G401.6 (cell line): ENCODE results near the gene KRTAP21-2.
"Not testable (repeated sequence)": the region's sequence is repeated elsewhere in the genome, so short reads cannot be mapped to it uniquely, and the experiment has no call there.

Experiments used
- FAIRE-seq: peaks from 2 replicates; lab custom pipeline; 2012; peaks lifted over from hg19 to GRCh38; lab: Jason Lieb, UNC

KRTAP21-2 gene

DNA sequence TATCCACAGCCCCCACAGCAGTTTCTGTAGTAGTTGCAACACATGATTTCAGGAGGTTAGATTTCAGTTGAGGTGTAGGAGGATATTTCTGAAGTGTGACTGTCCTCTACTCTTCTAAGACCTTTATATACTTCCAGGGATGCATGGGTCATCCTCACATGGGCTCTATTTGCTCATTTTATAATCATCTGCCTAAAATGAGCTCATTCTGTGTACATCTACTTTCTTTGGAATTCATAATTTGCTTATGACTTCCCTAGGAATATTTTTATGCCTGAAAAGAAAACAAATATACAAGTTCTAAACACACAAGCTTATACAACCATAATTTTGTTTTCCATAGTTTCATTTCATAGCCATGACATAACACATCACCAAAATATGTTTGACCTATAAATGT lies at the start of gene KRTAP21-2:
Gene KRTAP21-2, minus strand, starts transcription at position 101 of the 400 bp plus-strand sequence. Its CDS starts 57 bp downstream, at position 44.
- no peak for FAIRE-seq

DNA sequence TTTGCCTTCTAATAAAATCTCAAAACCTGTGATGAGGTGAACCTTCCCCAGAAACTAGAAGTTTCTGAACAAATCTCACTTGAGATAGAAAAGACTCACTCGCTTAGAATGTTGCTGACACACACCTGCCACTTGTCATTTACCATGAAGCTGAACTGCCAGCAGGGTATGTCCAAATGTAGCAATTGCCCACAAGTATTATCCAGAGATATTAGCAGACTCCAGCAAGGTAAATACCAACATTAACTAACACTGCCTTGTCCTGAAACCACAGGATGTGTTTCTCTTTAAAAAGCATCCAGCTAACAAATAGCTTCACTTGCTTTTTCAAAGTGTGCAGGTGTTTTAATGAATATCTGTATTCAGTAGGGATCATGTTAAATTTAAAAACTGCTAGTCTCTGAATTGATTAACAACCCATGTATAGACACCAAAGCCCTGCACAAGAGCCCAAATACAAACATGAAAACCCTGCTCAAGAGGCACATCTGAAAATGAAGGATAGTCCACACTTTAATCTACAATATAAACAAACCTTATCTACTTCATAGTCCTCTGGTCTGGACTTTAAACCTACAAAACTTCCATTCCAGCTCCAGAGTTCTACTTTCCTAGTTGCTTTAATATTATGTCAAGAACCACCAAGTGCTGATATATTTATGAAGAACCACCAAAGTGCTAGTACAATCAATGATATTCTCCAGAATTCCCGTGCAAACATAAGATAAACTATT lies 46.7 kb upstream of the KRTAP21-2 start:
- FAIRE-seq: no peak

DNA sequence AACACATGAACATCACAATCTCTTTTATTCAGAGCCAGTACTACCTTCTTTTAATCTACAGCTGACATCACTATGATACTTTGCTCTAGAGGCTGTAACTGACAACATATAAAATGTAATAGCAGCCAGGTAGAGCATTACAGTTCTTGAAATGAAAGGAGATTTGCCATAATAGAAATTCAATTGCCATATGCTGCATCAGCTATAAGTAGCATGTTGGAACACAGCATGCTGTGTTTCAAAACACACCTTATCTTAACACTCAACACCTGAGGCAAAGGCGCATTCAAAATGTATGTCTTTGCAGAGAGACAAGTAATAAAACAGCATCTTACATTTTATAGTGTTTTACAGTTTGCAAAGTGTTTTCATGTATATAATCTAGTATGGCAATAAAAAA lies 32.2 kb upstream of the KRTAP21-2 start:
- no peak for FAIRE-seq

DNA sequence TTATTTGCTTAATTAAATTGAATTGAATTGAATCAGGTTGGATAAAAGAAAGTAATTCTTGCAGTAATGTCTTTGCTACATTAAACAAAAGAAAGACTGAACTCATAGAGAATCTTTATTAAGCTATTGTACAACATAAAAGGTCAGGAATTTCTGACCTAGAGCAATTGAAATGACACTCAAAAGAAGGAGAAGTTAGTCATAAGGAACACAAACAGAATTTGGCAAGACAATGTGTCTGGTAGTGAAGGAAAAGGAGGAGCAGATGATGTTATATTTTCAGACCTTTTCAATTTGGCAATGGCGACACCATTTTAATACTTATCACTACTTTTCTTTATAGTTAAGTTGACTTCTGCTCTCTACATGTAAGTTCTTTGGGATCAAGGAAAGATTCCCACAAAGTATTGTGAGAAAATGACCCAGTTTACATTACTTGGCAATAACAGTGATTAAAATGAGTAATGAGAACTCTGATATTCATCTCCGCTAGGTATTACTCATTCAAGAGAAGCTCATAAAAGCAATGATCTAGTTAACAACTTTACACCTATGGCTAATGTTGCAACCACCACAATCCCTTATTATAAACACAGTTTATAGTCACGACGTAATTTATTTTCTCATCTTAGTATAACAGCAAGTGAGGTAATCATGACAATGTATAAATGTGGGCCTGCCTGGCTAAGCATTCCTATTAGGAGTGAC lies 22.8 kb upstream of the KRTAP21-2 start:
- no peak for FAIRE-seq

DNA sequence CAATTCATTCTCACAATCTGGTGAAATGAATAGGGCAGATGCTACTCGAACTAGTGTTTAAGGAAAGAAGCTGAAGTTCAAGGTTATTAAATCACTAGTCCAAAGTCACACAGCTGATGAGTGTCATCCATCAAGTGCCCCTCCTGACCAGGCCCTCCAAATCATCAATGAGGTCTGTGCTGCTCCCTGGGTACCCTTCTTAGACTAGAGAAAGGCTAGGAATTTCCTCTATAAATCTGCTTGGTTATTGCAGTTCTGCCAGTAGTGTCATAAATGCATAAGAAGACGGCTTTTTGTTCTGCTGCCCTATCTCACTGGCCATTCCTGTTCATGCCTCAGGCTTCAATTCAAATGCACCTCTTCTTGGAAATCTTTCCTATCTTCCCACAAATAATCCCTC lies 13.7 kb upstream of the KRTAP21-2 start:
- no peak for FAIRE-seq

DNA sequence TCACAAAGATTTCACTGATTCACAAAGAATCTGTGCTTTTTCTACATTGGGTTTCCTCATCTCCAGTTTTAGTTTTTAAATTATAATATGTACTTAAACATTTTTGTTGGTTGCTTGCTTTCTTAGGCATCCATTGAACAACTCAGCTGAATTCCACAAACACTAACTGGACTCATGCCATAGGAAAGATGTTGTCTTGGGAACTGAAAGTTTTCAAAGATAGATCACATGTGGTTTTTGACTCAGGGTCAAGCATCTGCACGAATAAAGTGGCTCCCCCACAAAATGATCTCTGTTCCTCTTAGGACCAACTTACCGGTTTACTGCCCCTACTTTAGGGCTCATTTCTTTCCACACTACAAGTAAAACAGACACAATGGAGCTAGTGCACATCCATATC lies 11.2 kb upstream of the KRTAP21-2 start:
- no peak for FAIRE-seq

DNA sequence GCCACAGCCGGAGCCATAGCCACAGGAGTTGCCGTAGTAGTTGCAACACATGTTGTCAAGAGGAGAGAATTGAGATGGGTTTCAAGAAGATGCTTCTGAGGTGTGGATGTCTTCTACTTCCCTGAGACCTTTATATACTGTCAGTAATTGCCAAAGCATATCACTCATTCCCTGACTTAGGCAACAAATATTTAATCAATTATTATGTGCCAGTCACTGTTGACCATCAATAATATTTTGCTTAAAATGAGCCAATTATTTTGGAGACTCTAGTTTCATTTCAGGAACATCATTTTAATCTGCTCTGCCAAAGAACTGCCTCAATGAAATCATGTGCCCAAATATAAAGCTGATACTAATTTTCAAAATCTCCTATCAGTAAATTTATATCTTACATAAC lies 8.3 kb upstream of the KRTAP21-2 start, which contains the start of gene KRTAP21-1:
Gene KRTAP21-1, minus strand, starts transcription at position 101 of the 400 bp plus-strand sequence. Its CDS starts 50 bp downstream, at position 51.
- FAIRE-seq: not testable (repeated sequence)

DNA sequence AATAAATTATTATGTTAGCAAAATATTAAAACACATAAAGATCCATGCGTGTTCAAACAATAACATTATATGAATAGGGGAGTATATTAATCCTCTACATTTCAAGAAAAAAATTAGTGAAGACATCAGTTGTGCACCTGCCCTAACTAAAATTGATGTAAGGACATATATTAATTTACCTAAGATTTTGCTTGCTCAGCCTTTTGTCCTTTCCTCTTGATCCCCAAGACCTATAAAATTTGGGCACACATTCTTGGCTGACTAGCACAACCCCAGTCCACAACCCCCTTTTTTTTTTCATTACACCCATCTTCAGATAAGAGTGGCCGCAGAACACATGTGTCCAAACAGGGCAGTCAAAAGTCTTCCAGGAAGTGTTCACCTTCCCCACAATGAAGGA lies 6.6 kb downstream of the KRTAP21-2 start:
- FAIRE-seq: no peak

DNA sequence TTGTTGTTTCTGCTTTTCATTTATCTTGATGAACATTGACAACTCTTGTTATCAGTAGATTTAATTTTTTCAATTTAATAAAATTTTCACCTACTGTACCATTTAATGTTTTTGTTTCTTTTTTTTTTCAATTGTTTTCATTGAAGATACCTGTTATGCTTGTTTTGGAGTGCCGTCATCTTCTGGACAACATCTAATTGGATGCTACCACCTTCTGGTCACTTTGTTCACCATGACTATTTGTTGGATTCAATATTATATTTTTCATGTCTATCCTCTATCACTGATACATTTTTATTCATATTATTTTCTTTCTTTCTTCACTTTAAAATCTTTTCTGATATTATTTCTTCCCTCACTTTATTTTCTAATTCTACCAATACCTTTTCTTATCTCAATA lies 14.0 kb downstream of the KRTAP21-2 start:
- no peak for FAIRE-seq

DNA sequence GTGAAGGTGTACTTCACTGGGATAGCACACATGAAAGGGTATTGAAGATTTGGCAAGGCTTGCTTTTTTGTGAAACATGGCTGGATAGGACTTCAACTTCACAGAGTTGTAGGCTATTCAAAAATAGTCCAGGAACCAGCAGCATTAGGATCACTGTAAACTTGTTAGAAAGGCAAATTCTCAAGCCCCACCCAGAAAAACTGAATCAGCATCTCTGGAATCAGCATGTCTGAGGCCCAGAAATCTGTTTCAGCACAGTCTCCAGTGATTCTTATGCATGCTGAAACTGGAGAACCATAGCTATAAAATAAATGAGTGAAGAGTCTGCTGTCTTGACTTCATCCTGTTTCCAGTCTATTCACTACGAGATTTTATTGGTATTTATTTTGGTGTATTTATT lies 20.3 kb downstream of the KRTAP21-2 start:
- FAIRE-seq: no peak

DNA sequence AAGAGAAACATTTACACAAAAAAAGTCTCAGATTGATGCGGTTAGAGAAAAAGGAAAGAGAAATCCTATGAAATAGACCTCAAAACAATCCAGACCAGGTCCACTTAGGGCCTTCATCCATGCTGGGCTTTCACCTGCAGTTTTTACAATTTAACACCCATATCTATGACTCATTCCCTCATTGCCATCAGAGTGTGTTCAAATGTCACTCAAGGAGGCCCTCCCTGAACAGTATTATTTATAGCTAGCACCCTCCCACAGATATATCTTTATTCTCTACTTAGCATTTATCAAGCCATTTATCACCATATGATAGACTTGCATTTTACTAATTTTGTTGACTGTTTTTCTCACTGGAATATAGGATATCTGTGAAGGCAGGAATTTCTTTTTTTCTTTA lies 27.7 kb downstream of the KRTAP21-2 start:
- FAIRE-seq: no peak

DNA sequence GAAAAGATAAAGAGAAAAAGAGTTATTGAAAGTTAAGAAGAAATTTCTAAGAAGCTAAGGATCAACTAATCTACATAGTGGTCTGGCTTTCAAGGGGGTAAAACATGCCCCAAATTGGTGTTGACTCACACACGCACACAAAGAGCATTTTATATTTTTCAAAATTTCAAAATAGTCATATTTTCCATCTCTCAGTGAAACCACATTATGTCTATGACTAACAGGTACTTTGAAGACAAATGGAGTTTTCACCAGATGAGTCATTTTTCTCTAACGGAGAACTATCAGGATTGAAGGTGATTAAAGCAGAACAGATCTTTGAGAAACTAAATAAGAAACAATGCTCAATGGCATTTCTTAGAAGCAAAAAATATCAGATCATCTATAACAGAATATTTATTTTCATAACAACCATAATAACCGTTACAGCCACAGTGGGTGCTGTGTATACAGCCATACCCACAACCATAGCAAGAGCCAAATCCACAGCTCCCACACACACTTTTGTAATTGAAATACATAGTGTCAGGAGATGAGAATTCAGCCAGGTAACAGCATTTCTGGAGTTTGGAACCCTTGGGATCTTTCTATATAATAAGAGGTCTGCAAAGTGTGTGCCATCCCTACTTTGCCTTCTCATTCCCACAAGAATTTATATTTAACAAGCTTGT lies 28.7 kb downstream of the KRTAP21-2 start, which contains the start of gene KRTAP21-3:
Gene KRTAP21-3, minus strand, starts transcription at position 539 of the 671 bp plus-strand sequence. Its CDS starts 18 bp downstream, at position 521.
- no peak for FAIRE-seq

DNA sequence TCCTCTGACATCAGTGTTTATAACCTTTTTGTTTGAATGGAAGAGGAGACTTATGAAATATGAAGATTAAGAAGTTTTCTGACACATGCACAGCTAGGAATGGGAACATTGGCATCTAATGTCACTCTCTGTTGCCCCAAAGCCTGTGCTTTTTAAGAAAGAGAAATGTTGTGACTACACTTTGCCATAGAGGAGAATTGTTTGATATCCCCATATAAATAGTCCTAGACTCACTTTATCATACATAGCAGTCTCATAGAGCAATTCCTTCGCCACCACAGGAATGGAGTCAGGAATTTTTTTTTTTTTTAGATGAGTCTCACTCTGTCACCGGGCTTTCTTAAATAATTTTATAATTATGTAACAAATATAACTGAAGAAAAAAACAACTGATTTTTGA lies 30.0 kb downstream of the KRTAP21-2 start:
- no peak for FAIRE-seq

DNA sequence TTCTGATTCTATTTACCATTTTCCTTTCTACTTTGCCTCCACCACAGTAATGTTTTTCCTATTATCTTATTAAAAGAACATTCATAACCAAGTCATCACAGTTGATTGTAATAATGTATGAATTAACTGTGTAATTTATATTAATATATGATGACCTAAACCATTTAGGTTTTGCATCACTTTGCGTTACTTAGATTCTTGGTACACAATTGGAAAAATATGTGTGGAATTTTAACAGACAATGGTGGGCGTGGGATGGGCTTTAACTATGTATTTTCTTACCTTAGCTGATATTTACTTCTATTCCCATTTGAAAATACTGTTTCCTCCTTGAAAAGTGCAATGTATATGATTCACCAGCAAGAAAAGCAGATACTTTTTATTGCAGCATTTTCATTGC lies 32.1 kb downstream of the KRTAP21-2 start:
- FAIRE-seq: no peak

DNA sequence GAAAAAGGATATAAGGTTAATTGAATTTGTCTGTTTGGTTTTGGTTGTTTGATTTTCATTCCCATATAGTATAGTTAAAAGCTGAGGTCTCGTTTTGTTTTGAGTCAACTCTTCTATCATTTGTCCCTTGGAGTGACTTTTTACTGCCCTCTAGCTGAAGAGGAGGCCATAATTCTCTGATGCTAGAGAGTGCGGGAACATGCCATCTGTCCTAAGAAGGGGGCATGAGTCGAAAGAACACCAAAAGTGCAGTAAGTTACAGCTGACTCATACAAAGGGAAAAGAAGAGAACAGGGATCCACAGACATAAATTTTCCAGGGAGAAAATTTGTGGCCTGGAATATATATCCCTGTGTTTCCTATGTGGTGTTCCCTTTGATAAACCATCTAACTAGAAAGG lies 32.6 kb downstream of the KRTAP21-2 start:
- no peak for FAIRE-seq

DNA sequence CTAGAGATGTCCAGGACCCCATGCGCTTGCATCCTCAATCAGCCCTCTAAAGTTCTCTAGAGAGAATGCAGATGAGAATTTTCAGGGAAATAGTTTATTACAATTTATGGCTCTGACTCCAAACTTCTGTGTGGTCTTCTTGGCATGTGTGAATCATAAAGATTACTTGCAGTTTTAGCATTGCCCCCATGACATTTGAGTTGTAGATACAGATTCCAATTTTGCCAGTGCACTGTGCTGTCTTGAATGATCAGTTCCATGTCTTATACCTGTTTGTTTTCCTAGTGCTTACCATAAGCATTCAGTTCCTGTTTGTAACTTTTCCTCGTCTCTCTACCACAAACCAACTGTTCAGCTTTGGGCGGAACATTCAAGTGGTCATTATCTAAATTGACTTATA lies 33.3 kb downstream of the KRTAP21-2 start:
- FAIRE-seq: no peak

DNA sequence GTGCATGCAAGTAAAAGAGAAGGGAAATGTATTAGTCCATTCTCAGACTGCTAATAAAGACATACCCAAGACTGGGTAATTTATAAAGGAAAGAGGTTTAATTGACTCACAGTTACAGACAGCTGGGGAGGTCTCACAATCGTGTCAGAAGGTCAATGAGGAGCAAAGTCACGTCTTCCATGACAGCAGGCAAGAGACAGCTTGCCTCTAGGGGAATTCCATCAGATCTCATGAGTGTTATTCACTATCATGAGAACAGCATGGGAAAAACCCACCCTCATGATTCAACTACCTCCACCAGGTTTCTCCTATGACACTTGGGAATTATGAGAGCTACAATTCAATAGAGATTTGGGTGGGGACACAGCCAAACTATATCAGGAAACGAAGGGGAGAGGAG lies 36.6 kb downstream of the KRTAP21-2 start:
- FAIRE-seq: no peak

DNA sequence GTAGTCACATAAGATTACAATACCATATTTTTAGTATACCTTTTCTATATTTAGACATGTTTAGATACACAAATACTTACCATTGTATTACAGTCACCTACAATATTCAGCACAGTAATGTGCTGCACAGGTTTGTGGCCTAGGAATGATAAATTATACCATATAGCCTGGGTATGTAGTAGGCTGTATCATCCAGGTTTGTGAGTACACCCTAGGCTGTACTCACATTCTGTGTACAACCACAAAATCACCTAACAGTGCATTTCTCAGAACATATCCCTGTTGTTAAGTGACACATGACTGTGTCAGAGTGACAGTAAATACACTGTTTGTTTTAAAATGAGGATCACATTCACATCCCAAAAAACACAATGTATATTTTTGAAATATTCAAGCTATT lies 39.6 kb downstream of the KRTAP21-2 start:
- no peak for FAIRE-seq
